Colonic mucosa (tissue), 4 donors: Measurements from ENCODE around the gene IL27RA. TPM values are rescaled to one million over a fixed set of nuclear protein-coding genes. Genes with fewer than 3 reads are reported as not detected.

Experiments used
- DNase-seq: peaks from one replicate; pipeline ENCODE4 v3.0.0-alpha.2; 2020
- H3K27ac ChIP-seq: fragments of 200-600 bp; one replicate; pipeline ENCODE4 v1.8.0; 2021
- H3K27me3 ChIP-seq: fragments of 200-600 bp; one replicate; pipeline ENCODE4 v1.8.0; 2021
- H3K36me3 ChIP-seq: fragments of 200-600 bp; one replicate; pipeline ENCODE4 v1.8.0; 2021
- H3K4me1 ChIP-seq: fragments of 200-600 bp; one replicate; pipeline ENCODE4 v1.8.0; 2021; ENCODE audit warnings: mild to moderate bottlenecking
- H3K4me3 ChIP-seq: fragments of 200-600 bp; one replicate; pipeline ENCODE4 v1.8.0; 2021
- H3K9ac ChIP-seq, 2 donors: one replicate each; pipeline ENCODE4 v1.7.0; 2013; ENCODE audit warnings: control low read depth in 2 of 2, low read depth in 2 of 2, low read length in 2 of 2
- H3K9me3 ChIP-seq: fragments of 200-600 bp; one replicate; pipeline ENCODE4 v1.8.0; 2021
- CTCF ChIP-seq: fragments of 200-600 bp; IDR thresholded peaks from one replicate; pipeline ENCODE4 v1.8.0; 2022; ENCODE audit warnings: antibody characterized with exemption, mild to moderate bottlenecking
- intact Hi-C: fragments of 100-400 bp; cut with DNase I; formaldehyde crosslinking; loops from one replicate; pipeline ENCODE4 v1.14.1; 2022
- total RNA-seq, 2 donors: library from RNA; stranded (reverse); fragmentation: NEBNext Ultra II Directional in 1 of 2; extraction: Animal tissue kit (Norgen Biotek cat#: 25700) in 1 of 2; gene quantifications; one replicate each; pipeline ENCODE4 v1.2.1, GENCODE V29; 2021
- donor health status: healthy.
- donor health status: DM: no; HTN: no; CAD: no.
- donor health status: DM: no; HTN: no; CAD: no.

IL27RA gene
- total RNA-seq, 2 donors from 2014 or later = 2.5 to 3.2 TPM

- peaks cover 8% of the 10 kb centered on the region for H3K4me1 ChIP-seq
- no peak overlapping the region for H3K4me3 ChIP-seq
- H3K36me3 ChIP-seq = no peaks in the 10 kb centered on the region
- H3K27ac ChIP-seq = peak overlapping the region; percentile 25
- H3K27me3 ChIP-seq = no peaks in the 10 kb centered on the region
- H3K9me3 ChIP-seq = no peaks in the 10 kb centered on the region
- DNase-seq = no peak
- TF ChIP-seq CTCF = no peak
- intact Hi-C loops = no loop called here
- peak overlapping the region in 1 of 2 donors; percentile 3 for H3K9ac ChIP-seq
These were observed 28.9 kb upstream of the IL27RA start for GRCh38 chr19:14002571-14003250.

- Histone ChIP-seq H3K27me3 (no peaks in the 10 kb centered on the region), H3K9me3 (no peaks in the 10 kb centered on the region), H3K36me3 (no peaks in the 10 kb centered on the region), H3K9ac (peak overlapping the region in 1 of 2 donors; percentile 63), H3K4me3 (no peak overlapping the region), H3K4me1 (peaks cover 8% of the 10 kb centered on the region), H3K27ac (peak overlapping the region; percentile 25)
- DNase-seq = no peak
- intact Hi-C loops = no loop called here
- TF ChIP-seq CTCF = no peak
These were observed 28.1 kb upstream of the IL27RA start for GRCh38 chr19:14003251-14004055.

GRCh38 chr19:14004619-14005348, 26.8 kb upstream of the IL27RA start:
- intact Hi-C loops = no loop called here
- Histone ChIP-seq H3K27ac (peak overlapping the region; percentile 95), H3K9ac (peak overlapping the region; percentile 81 to 83), H3K36me3 (no peaks in the 10 kb centered on the region), H3K4me1 (peaks cover 8% of the 10 kb centered on the region), H3K27me3 (no peaks in the 10 kb centered on the region), H3K4me3 (peak overlapping the region; percentile 68), H3K9me3 (no peaks in the 10 kb centered on the region)
- no peak for TF ChIP-seq CTCF
- peak; percentile 77 for DNase-seq

GRCh38 chr19:14005349-14006084, 26.0 kb upstream of the IL27RA start:
- no peaks in the 10 kb centered on the region for H3K36me3 ChIP-seq
- H3K27ac ChIP-seq = peak overlapping the region; percentile 95
- DNase-seq = peak; percentile 94
- peak overlapping the region; percentile 68 for H3K4me3 ChIP-seq
- no peaks in the 10 kb centered on the region for H3K27me3 ChIP-seq
- TF ChIP-seq CTCF = no peak
- H3K4me1 ChIP-seq = peaks cover 8% of the 10 kb centered on the region
- peak overlapping the region; percentile 81 to 83 for H3K9ac ChIP-seq
- intact Hi-C loops = no loop called here
- no peaks in the 10 kb centered on the region for H3K9me3 ChIP-seq
